Panc1 (cell line): ENCODE data around the gene MTFP1.

ENCODE experiments used
- POLR2AphosphoS5 ChIP-seq: IDR thresholded peaks from 2 replicates; pipeline ENCODE4 v1.6.1; 2012; ENCODE audit warnings: mild to moderate bottlenecking, low read depth, low read length, moderate library complexity
- SIN3A ChIP-seq: IDR thresholded peaks from 2 replicates; pipeline ENCODE4 v1.6.1; 2012; ENCODE audit warnings: low read depth, mild to moderate bottlenecking, low read length, moderate library complexity, borderline replicate concordance; ENCODE audit not compliant: insufficient read depth
- TF ChIP-seq, protein P1 (sequence below): fragments of 450-650 bp; IDR thresholded peaks from 2 replicates; pipeline ENCODE4 v1.5.1; 2017; ENCODE audit warnings: mild to moderate bottlenecking
- TF ChIP-seq, protein P2 (sequence below), 2 experiments: IDR thresholded peaks; 2 replicates each; pipeline ENCODE4 v1.6.1; 2011 to 2012; ENCODE audit warnings: low read depth in 2 of 2, control low read depth in 1 of 2, low read length in 1 of 2, mild to moderate bottlenecking in 1 of 2, moderate library complexity in 1 of 2; ENCODE audit not compliant: insufficient read depth in 1 of 2

DNA sequence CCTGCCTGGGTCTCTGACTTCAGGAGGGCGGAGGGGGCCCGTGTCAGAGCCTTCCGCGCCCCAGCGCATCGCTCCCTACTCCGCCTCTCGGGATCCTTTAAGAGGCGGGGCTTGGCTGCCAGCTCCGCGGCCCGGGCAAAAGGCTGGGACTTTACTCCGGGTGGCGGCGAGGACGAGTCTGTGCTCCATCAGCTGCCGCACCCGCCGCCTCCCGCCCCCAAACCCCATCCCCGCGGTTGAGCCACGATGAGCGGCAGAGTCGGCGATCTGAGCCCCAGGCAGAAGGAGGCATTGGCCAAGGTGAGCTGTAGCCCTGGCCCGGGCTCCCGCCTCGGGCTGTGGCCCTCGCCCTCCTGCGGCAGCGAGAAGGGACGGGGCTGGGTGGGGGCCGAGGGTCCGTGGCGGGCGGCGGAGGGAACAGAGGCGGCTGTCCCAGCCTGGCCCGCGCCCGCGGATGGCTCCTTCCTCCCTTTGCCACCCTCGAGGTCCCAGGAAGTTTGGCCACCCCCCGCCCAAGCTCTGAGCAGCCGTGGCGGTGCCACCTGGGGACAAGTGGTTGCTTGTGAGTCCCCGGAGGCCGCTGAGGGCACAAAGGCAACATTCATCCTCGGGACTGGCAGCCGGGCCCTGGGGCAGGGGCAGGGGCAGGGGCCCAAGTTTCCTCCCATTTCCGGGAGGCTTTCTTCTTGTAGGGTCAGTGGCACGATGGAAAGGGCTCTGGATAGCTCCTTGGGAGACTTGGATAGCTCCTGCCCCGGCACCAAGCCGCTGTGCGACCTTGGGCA, 28.5 kb upstream of the MTFP1 start, which contains the start of gene SEC14L2:
- no peak for TF ChIP-seq POLR2AphosphoS5
- no peak for TF ChIP-seq SIN3A
- TF ChIP-seq, protein P1, sequence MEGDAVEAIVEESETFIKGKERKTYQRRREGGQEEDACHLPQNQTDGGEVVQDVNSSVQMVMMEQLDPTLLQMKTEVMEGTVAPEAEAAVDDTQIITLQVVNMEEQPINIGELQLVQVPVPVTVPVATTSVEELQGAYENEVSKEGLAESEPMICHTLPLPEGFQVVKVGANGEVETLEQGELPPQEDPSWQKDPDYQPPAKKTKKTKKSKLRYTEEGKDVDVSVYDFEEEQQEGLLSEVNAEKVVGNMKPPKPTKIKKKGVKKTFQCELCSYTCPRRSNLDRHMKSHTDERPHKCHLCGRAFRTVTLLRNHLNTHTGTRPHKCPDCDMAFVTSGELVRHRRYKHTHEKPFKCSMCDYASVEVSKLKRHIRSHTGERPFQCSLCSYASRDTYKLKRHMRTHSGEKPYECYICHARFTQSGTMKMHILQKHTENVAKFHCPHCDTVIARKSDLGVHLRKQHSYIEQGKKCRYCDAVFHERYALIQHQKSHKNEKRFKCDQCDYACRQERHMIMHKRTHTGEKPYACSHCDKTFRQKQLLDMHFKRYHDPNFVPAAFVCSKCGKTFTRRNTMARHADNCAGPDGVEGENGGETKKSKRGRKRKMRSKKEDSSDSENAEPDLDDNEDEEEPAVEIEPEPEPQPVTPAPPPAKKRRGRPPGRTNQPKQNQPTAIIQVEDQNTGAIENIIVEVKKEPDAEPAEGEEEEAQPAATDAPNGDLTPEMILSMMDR: no peak
- TF ChIP-seq, protein P2, sequence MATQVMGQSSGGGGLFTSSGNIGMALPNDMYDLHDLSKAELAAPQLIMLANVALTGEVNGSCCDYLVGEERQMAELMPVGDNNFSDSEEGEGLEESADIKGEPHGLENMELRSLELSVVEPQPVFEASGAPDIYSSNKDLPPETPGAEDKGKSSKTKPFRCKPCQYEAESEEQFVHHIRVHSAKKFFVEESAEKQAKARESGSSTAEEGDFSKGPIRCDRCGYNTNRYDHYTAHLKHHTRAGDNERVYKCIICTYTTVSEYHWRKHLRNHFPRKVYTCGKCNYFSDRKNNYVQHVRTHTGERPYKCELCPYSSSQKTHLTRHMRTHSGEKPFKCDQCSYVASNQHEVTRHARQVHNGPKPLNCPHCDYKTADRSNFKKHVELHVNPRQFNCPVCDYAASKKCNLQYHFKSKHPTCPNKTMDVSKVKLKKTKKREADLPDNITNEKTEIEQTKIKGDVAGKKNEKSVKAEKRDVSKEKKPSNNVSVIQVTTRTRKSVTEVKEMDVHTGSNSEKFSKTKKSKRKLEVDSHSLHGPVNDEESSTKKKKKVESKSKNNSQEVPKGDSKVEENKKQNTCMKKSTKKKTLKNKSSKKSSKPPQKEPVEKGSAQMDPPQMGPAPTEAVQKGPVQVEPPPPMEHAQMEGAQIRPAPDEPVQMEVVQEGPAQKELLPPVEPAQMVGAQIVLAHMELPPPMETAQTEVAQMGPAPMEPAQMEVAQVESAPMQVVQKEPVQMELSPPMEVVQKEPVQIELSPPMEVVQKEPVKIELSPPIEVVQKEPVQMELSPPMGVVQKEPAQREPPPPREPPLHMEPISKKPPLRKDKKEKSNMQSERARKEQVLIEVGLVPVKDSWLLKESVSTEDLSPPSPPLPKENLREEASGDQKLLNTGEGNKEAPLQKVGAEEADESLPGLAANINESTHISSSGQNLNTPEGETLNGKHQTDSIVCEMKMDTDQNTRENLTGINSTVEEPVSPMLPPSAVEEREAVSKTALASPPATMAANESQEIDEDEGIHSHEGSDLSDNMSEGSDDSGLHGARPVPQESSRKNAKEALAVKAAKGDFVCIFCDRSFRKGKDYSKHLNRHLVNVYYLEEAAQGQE (IDR thresholded peaks at IDR 0.05; ENCODE audit: insufficient read depth in 1 of 2, low read depth in 2 of 2, low read length in 1 of 2): no peak
